NCI-H82 treated with DMSO at 0.1 percent for 48 hours (cell line): ENCODE measurements around the gene AUTS2.
A peak's percentile ranks its signal among the peaks of the same experiment; 100 is the strongest.

Experiments
- DNase-seq: peaks from one replicate; lab custom pipeline; 2025; ENCODE audit not compliant: unreplicated experiment; lab: John Stamatoyannopoulos, UW

AUTS2 gene

GRCh38 chr7:70741666-70742065, 1143.4 kb downstream of the AUTS2 start:
- DNase-seq: no peak

GRCh38 chr7:70743531-70744325, 1145.5 kb downstream of the AUTS2 start:
- no peak for DNase-seq

- no peak for DNase-seq
These were observed 1146.2 kb downstream of the AUTS2 start for GRCh38 chr7:70744492-70744891.

- DNase-seq: no peak
These were observed 1151.6 kb downstream of the AUTS2 start for GRCh38 chr7:70749831-70750230.

- no peak for DNase-seq
These were observed 1153.6 kb downstream of the AUTS2 start for GRCh38 chr7:70751895-70752294.

GRCh38 chr7:70752794-70753241, 1154.5 kb downstream of the AUTS2 start:
- DNase-seq: peak; percentile 93

GRCh38 chr7:70756789-70757188, 1158.5 kb downstream of the AUTS2 start:
- no peak for DNase-seq

GRCh38 chr7:70758646-70759045, 1160.4 kb downstream of the AUTS2 start:
- no peak for DNase-seq

- no peak for DNase-seq
These were observed 1161.4 kb downstream of the AUTS2 start for GRCh38 chr7:70759674-70760073.

- no peak for DNase-seq
These were observed 1163.5 kb downstream of the AUTS2 start for GRCh38 chr7:70761711-70762328.

- no peak for DNase-seq
These were observed 1164.4 kb downstream of the AUTS2 start for GRCh38 chr7:70762696-70763095.

GRCh38 chr7:70763961-70764691, 1165.9 kb downstream of the AUTS2 start:
- no peak for DNase-seq

GRCh38 chr7:70764701-70765208, 1166.5 kb downstream of the AUTS2 start:
- DNase-seq: no peak

- DNase-seq: no peak
These were observed 1167.4 kb downstream of the AUTS2 start for GRCh38 chr7:70765651-70766050.

- DNase-seq: no peak
These were observed 1167.8 kb downstream of the AUTS2 start for GRCh38 chr7:70766109-70766508.

GRCh38 chr7:70766694-70767093, 1168.4 kb downstream of the AUTS2 start:
- DNase-seq: no peak

GRCh38 chr7:70770154-70770553, 1171.9 kb downstream of the AUTS2 start:
- DNase-seq: no peak

- no peak for DNase-seq
These were observed 1173.2 kb downstream of the AUTS2 start for GRCh38 chr7:70771451-70771850.

GRCh38 chr7:70772891-70773290, 1174.6 kb downstream of the AUTS2 start:
- no peak for DNase-seq

GRCh38 chr7:70773406-70773805, 1175.1 kb downstream of the AUTS2 start:
- no peak for DNase-seq

GRCh38 chr7:70774950-70775527, 1176.8 kb downstream of the AUTS2 start:
- no peak for DNase-seq
